GM12874 (cell line): Measurements from ENCODE around the gene PINLYP.

Experiments used
- TF ChIP-seq, protein P1 (sequence below): IDR thresholded peaks from 2 replicates; pipeline ENCODE4 v1.5.1; 2011; ENCODE audit warnings: low read depth, mild to moderate bottlenecking, control low read depth, low read length, moderate library complexity; ENCODE audit not compliant: insufficient read depth

PINLYP gene

DNA sequence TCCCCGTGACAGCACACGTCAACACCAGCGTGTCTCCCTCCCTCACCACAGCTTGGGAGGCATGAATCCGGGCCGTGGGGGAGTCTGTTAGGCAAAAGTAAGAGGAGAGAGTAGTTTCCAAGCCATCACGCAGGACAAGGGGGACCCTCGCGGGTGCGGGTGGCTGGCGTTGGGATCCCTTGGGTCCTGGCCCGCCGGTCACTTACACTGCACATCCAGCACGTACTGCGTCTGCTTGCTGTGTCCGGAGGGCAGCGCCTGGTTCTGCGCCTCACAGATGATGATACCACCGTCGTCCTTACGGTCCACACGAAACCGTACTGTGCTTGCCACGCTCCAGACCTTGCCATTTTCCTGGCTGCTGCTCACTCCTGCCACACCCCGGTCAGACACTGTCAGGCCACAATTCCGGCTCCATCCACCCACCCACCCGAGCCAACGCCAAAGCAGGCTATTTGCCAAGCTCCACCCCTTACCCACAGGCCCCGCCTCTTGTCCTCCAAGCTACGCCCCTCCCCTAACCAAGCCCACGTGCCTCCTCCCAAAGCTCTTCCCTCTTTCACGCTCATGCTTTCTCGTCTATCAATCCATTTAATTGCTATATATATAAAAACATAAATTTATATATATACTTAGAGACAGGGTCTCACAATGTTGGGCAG, 50.4 kb downstream of the PINLYP start:
- TF ChIP-seq, protein P1, sequence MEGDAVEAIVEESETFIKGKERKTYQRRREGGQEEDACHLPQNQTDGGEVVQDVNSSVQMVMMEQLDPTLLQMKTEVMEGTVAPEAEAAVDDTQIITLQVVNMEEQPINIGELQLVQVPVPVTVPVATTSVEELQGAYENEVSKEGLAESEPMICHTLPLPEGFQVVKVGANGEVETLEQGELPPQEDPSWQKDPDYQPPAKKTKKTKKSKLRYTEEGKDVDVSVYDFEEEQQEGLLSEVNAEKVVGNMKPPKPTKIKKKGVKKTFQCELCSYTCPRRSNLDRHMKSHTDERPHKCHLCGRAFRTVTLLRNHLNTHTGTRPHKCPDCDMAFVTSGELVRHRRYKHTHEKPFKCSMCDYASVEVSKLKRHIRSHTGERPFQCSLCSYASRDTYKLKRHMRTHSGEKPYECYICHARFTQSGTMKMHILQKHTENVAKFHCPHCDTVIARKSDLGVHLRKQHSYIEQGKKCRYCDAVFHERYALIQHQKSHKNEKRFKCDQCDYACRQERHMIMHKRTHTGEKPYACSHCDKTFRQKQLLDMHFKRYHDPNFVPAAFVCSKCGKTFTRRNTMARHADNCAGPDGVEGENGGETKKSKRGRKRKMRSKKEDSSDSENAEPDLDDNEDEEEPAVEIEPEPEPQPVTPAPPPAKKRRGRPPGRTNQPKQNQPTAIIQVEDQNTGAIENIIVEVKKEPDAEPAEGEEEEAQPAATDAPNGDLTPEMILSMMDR = no peak

DNA sequence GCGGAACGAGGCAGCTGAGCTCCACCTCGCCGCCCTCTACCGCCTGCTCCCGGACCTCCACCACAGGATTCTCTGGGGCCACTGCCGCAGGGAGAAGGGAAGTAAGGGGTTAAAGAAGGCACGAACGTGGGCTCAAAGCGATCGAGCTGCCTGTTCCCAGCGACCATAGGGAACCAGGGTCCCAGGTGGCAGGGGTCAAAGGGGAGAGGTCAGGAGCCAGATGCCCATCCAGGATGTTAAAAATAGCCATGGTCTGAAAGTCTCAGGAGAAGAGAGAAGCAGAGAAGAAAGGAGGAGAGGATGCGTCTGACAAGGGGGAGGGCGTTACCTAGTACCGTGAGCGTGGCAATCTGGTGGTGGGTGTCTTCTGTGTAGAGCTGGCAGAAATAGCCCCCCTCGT, 51.2 kb downstream of the PINLYP start:
- TF ChIP-seq, protein P1 = no peak

- TF ChIP-seq, protein P1 = no peak
Observed at GRCh38 chr19:43628646-43629326, 53.2 kb downstream of the PINLYP start.

DNA sequence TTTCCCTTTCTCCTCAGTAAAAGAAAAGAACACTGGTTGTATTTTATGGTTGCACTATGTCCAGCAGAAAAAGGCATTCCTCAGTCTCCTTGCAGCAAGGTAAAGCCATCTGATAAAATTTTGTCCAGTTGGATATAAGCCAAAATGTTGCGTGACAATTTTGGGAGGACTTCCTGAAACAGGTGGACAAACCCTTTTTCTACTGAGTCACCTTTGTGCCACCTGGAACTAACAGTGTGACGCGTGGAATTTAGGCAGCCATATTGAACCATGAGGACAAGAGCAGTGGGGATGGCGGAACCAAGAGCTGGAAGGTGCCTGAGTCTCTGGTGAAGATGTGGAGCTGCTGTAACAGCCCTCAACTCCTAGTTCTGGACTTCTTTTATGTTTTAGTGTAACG, 55.9 kb downstream of the PINLYP start:
- TF ChIP-seq, protein P1 = no peak
